Breast epithelium (tissue), 3 donors: Measurements from ENCODE around the gene GSG1.

Experiments used
- CTCF ChIP-seq, 3 donors: fragments of 450-650 bp; IDR thresholded peaks; one replicate each; pipeline ENCODE4 v1.5.1; 2016 to 2017; ENCODE audit warnings: antibody characterized with exemption in 3 of 3, mild to moderate bottlenecking in 3 of 3, moderate library complexity in 3 of 3
- POLR2A ChIP-seq: fragments of 450-650 bp; IDR thresholded peaks from one replicate; pipeline ENCODE4 v1.6.1; 2016; ENCODE audit warnings: antibody characterized with exemption, mild to moderate bottlenecking, moderate library complexity
- POLR2AphosphoS5 ChIP-seq, 3 donors: sonication (generic); formaldehyde crosslinking; IDR thresholded peaks; one replicate each; pipeline ENCODE4 v1.6.1; 2017; ENCODE audit warnings: antibody characterized with exemption in 3 of 3

- no peak for TF ChIP-seq POLR2A
- no peak for TF ChIP-seq CTCF (IDR thresholded peaks at IDR 0.05)
- TF ChIP-seq POLR2AphosphoS5 (IDR thresholded peaks at IDR 0.05): no peak
Observed at GRCh38 chr12:13084898-13085640, 18.4 kb downstream of the GSG1 start.
